ENCODE measurements around the gene SKA1. TPM values are rescaled to one million over a fixed set of nuclear protein-coding genes. Genes with fewer than 3 reads are reported as not detected.

Gene SKA1, protein sequence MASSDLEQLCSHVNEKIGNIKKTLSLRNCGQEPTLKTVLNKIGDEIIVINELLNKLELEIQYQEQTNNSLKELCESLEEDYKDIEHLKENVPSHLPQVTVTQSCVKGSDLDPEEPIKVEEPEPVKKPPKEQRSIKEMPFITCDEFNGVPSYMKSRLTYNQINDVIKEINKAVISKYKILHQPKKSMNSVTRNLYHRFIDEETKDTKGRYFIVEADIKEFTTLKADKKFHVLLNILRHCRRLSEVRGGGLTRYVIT
- 9.9 and 24.3 TPM in 2 replicates for total RNA-seq

DNA sequence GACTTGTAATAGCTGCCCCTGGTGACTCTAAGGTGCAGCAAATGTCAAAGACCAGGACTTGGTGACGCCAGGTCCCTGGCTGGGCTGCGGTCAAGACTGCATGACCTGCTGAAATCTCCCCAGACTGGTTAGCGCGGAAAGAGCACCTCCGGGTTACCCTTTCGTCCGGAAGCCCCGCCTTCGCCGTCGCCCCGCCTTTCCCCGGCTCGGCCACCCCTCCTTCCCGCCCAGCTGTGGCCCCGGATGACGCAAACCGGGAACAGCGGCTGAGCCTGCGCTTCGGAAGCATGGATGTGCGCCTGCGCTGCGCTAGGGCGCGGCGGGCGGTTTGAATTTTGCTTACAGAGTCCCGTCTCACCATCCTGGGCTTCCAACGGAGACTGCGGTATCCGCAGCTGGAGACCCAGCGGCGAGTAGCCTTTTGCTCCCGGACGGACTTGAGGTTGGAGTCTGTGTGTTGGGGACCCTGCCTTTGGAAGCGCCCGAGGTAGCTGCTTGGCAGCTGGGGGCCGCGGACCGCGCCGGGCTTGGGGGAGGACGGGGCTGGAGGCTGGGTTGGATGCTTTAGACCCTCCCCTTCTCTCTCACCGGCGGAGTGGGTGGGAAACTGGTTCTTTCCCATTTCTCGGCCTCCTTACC lies at the start of gene SKA1:
Gene SKA1, plus strand, starts transcription at position 294 of the 639 bp plus-strand sequence. CDS start 785 bp downstream, outside the sequence.

Other genes starting within 250 kb of the SKA1 start
- under 0.01 and 0.11 TPM in 2 replicates for gene MYO5B, start 179.9 kb upstream of the SKA1 start, total RNA-seq
- gene CFAP53, start 108.6 kb upstream of the SKA1 start, total RNA-seq: 0.33 and 1.1 TPM in 2 replicates
- gene MBD1, start 93.5 kb upstream of the SKA1 start, total RNA-seq: 63.4 and 81.4 TPM in 2 replicates
- gene CXXC1, start 87.4 kb upstream of the SKA1 start, total RNA-seq: 36.5 and 44.9 TPM in 2 replicates
- not detected in 2 replicates for gene MAPK4, start 185.0 kb downstream of the SKA1 start, total RNA-seq

Data from uterine smooth muscle cell (primary cell).